ENCODE results near the gene PIGM.

PIGM gene

DNA sequence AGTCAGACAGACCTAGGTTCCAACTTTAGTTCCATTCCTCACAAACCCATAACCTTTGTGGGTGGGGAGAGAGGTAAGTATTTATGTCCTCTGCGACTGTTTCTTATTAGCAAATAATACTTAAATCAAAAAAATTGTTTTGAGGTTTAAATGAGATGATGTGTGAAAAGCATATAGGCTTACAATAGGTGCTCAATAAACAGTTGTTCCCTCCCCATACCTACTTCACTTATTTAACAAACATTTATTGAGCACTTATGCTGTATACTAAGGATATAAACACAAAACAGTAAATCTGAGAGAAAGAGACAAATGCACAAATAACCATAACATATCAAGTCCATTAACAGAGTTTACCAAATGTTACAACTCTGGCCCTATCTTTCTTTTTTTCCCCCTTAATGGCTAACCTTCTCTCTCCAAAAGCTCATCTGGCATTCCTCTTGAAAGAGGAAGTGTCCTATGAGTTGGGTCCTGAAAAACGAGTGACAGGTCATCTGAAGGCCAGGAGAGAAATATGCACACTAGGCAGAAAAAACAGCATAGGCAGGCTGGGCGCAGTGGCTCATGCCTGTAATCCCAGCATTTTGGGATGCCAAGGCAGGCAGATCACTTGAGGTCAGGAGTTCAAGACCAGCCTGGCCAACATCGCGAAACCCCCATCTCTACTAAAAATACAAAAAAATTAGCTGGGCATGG is 10.3 kb downstream of the PIGM start:
- no peak for DNase-seq

DNA sequence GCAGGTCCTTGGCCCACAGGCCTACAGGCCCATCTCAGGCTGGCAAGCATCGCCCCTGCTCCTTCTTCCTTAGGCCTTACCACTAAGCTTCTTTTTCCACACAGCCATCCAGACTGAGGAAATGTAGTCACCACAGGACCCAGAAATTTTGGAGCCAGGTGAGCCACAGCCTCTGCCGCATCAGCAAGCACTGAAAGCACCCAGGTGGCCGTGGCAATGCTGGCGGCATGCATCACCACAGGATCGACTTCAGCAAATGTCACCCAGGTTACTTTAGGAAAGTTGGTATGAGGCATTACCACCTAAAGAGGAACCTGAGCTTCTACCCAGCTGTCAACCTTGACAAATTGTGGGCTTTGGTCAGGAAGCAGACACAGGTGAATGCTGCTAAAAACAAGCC is 11.6 kb downstream of the PIGM start:
- no peak for DNase-seq

GRCh38 chr1:160018900-160019299 is 12.9 kb downstream of the PIGM start:
- no peak for DNase-seq

- DNase-seq, result no peak
These were observed 13.4 kb downstream of the PIGM start for GRCh38 chr1:160018347-160018746.

DNA sequence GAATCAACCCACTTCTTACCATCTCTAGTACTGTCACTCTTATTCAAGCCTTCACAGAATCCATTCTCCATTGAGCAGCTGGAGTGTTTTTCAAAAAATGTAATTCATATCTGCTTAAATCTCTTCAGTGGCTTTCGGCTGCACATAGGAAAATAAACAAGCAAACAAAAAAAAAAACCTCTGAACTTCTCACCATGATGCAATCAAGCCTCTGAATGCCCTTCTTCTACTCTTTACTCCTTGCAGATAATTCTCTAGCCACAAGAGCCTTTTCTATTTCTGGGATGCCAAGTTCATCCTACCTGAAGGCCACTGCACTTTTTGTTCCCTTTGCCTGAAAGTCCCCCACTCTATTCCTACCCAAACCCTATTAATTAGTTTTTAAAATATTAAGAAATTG is 14.2 kb downstream of the PIGM start:
- no peak for DNase-seq

DNA sequence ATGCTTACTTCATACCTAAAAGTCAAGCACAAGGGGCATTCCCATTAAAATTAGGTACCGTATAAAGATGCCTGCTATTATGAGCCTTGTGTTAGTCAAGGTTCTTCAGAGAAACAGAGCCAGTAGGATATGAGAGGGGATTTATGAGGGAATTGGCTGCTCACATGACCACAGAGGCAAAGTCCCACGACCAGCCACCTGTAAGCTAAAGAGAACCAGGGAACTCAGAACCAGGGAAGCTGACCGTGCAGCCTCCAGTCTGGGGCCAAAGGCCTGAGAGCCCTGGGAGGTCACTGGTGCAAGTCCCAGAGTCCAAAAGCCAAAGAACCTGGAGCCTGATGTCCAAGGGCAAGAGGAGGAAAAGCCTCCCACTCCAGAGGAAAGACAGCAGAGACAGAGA is 20.0 kb downstream of the PIGM start:
- DNase-seq, result no peak

GRCh38 chr1:160009801-160010200 is 22.0 kb downstream of the PIGM start:
- DNase-seq, result no peak

DNA sequence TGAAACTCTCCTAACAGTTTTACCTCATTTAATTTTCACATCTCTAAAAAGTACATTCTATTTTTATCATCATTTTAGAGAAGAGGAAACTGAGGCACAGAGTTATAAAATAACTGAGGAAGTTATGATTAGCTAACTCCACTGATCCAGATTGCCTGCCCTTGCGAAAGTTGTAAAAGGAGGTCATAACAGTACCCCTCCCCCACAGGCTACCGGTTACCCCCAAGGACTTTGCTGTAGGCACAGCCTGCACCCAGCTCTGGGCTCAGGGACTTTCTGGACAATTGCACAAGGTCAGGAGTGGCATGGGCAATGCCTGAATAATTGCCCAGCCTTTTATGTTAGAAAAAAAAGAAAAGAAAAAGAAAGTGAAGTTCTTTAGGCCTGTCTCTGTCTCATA is 22.7 kb downstream of the PIGM start:
- DNase-seq, result no peak

GRCh38 chr1:160007577-160008200 is 24.1 kb downstream of the PIGM start:
- no peak for DNase-seq

DNA sequence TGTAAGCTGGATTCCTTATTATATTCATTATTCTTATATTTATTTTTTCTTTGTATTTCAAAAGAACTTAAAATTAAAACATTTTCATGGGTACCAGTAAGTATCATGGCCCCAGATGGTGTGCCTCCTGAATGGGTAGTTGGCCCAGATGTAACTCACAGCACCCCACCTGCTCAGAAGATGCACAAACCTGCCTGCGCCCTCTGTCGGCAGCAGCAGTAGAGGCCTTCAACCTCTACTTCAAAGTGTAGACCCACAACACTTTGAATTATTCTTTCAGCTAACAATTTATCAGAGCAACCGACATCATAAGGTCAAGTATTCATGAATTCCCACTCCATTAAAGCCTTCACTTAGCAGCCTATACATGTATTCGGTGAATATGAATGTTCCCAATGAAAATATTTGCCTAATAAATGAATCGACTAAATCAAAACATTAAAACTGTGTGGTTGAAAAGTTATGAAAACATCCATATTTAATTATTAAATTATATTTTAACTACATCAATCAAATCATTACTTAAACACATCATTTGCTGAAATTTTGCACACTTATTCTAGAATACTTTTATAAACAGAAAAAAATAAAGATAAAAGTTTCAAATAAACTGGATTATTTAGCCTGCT is 25.4 kb downstream of the PIGM start:
- peak; percentile 56 for DNase-seq

GRCh38 chr1:160005070-160005469 is 26.7 kb downstream of the PIGM start:
- no peak for DNase-seq

DNA sequence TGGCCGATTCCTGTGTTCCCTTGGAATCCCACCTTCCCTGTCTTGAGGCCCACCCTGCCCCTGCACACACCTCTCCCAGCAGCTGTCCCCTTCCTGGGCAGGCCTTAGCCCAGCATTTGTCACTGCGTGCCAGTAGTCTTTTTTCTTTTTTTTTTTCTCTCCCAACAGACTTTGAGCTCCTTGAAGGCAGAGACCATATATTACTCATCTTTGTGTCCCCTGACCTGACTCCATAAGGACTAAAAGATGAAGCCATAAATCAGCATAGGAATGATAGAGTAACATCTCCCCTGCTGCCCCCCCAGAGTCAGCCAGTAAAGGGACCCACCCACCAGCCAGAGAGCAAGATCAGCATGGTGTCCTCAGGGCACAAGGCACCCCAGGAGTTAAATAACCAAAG is 27.4 kb downstream of the PIGM start:
- no peak for DNase-seq

GRCh38 chr1:160004001-160004400 is 27.8 kb downstream of the PIGM start:
- DNase-seq, result no peak

- no peak for DNase-seq
These were observed 30.4 kb downstream of the PIGM start for GRCh38 chr1:160001440-160001839.

DNA sequence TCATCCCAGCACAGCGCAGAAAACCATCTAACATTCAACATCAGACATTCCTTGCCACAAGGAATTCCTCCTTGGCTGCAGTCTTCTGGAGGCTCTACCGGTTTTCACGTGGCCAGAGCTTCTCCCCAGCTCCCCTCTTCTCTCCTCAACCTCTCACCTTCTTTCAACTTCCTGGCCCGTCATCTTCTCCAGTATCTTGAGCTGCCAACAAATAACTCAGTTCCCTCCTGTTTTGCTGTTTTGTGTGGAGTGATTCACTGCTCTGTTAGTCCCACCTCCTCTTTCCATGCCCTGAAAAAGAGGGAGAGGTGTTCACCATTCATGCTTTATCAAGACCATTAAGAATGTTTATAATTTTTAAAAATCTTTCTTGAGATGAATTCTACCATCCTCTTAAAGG is 32.6 kb downstream of the PIGM start:
- no peak for DNase-seq

GRCh38 chr1:159996653-159997052 is 35.1 kb downstream of the PIGM start:
- no peak for DNase-seq

- DNase-seq, result no peak
These were observed 36.9 kb downstream of the PIGM start for GRCh38 chr1:159994896-159995295.

DNA sequence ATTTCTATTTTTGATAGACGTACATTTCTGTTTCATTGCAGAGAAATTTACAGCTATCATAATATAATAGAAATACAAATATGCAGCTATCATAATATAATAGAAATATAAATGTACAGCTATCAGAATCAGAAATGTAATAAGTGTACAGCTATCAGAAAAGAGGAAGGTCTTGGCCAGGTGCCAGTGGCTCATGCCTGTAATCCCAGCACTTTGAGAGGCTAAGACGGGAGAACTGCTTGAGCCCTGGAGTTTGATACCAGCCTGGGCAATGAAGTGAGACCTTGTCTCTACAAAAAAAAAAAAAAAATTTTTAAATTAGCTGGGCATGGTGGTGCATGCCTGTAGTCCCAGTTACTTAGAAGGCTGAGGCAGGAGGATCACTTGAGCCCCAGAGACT is 37.9 kb downstream of the PIGM start:
- DNase-seq, result no peak

- DNase-seq, result no peak
These were observed 39.6 kb downstream of the PIGM start for GRCh38 chr1:159992161-159992560.

DNA sequence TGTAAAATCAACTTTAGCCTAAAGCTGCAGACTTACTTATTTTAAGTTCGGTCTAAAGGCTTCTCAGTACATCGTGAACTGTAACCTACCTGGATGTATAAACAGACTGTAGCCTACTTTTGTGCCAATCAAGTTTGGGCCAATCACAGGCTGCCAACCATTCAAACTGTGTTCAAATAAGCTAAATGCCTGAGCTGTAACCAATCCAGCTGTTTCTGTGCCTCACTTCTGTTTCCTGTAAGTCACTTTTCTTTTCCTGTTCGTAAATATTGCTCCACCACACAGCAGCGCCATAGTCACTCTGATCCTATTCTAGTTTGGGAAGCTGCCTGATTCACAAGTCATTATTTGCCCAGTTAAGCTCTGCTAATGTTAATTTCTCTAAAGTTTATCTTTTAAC is 40.3 kb downstream of the PIGM start:
- no peak for DNase-seq

DNA sequence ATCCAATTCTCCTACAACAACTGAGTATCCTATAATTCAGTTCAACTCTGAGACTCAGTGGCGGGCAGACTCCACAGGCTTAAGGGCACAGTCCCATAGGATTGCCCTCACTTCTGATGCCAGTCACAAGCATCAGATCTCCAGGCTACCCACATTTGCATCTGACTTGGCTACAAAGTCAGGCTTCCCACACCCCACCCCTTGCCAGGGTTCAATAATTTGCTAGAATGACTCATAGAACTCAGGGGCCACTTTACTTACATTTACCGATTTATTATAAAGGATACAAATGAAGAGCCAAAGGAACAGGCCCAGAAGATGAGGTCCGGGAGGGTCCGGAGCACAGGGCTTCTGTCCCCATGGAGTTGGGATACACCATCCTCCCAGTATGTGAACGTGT is 41.8 kb downstream of the PIGM start:
- no peak for DNase-seq

GRCh38 chr1:159989581-159989980 is 42.2 kb downstream of the PIGM start:
- DNase-seq, result no peak

GRCh38 chr1:159988006-159988405 is 43.8 kb downstream of the PIGM start:
- DNase-seq, result no peak

DNA sequence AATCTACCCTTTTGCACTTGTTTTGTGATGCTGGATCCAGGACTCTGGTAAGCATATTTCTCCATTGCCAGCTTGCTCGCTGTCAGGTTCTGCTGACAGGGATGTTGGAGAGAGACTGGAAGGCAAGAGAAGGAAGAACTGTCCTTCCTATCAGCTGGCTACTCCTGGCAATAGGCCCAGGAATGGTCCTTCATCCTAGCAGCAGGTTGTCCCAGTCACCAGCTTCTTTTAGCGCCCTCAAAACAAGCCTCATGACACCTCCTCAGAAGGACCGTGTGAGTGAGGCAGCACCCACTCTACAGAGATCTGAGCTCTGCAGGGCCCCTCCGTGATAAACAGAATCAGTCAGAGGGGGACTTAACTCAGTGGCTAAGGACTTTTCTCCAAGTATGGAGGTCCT is 44.6 kb downstream of the PIGM start:
- no peak for DNase-seq

GRCh38 chr1:159986531-159986930 is 45.3 kb downstream of the PIGM start:
- DNase-seq, result no peak
